HEK293 (cell line): ENCODE data around the gene MOB3C.

Experiments
- BCL11B ChIP-seq: fragments of 450-650 bp; formaldehyde crosslinking; IDR thresholded peaks from 2 replicates; pipeline ENCODE4 v1.5.1; 2016; ENCODE audit warnings: low read depth, missing biosample characterization, missing genetic modification characterization
- CTCF ChIP-seq: fragments of 450-650 bp; formaldehyde crosslinking; IDR thresholded peaks from 2 replicates; pipeline ENCODE4 v1.5.1; 2016; ENCODE audit warnings: missing biosample characterization, missing genetic modification characterization
- ZBTB11 ChIP-seq: fragments of 450-650 bp; formaldehyde crosslinking; conservative IDR thresholded peaks from 2 replicates; pipeline ENCODE4 v1.5.1; 2016; ENCODE audit warnings: low read depth, missing biosample characterization, missing genetic modification characterization
- ZBTB26 ChIP-seq: fragments of 450-650 bp; formaldehyde crosslinking; optimal IDR thresholded peaks from 2 replicates; pipeline ENCODE3; 2016; ENCODE audit warnings: missing biosample characterization, mild to moderate bottlenecking, missing genetic modification characterization
- ZFP41 ChIP-seq: fragments of 450-650 bp; formaldehyde crosslinking; IDR thresholded peaks from 2 replicates; pipeline ENCODE4 v1.5.1; 2016; ENCODE audit warnings: missing biosample characterization, missing genetic modification characterization, borderline replicate concordance
- ZIC2 ChIP-seq: fragments of 450-650 bp; formaldehyde crosslinking; IDR thresholded peaks from 2 replicates; pipeline ENCODE4 v1.5.1; 2016; ENCODE audit warnings: missing biosample characterization, missing genetic modification characterization
- ZNF114 ChIP-seq: fragments of 450-650 bp; formaldehyde crosslinking; IDR thresholded peaks from 2 replicates; pipeline ENCODE4 v1.5.0; 2017; ENCODE audit warnings: missing biosample characterization, missing genetic modification characterization
- ZNF513 ChIP-seq: fragments of 450-650 bp; IDR thresholded peaks from 2 replicates; pipeline ENCODE4 v1.5.1; 2018; ENCODE audit warnings: missing biosample characterization, missing genetic modification characterization
- ZNF596 ChIP-seq: fragments of 450-650 bp; IDR thresholded peaks from 2 replicates; pipeline ENCODE4 v1.5.0; 2018; ENCODE audit warnings: missing biosample characterization, mild to moderate bottlenecking, missing genetic modification characterization, moderate library complexity
- ZNF639 ChIP-seq: fragments of 450-650 bp; formaldehyde crosslinking; IDR thresholded peaks from 2 replicates; pipeline ENCODE4 v1.5.1; 2016; ENCODE audit warnings: missing biosample characterization, missing genetic modification characterization

- no peak for TF ChIP-seq ZFP41
- no peak for TF ChIP-seq ZIC2 (tag by site-specific recombination)
- no peak for TF ChIP-seq ZNF114 (tag by site-specific recombination)
- no peak for TF ChIP-seq ZNF596
- no peak for TF ChIP-seq ZBTB26 (tag by site-specific recombination)
- no peak for TF ChIP-seq CTCF (tag by site-specific recombination)
- no peak for TF ChIP-seq ZNF513 (tag by site-specific recombination)
- TF ChIP-seq ZBTB11 (tag by site-specific recombination) = no peak
- TF ChIP-seq BCL11B (tag by site-specific recombination) = no peak
- TF ChIP-seq ZNF639 = no peak
These were observed 23.8 kb downstream of the MOB3C start for GRCh38 chr1:46592823-46593222.
